GM23338 (cell line): ENCODE results near the gene AGBL4. TPM values are rescaled to one million over a fixed set of nuclear protein-coding genes. Genes with fewer than 3 reads are reported as not detected.

Experiments
- ATAC-seq: fragments of 200-7000 bp; cut with Tn5 transposase; 3 replicates; pipeline ENCODE4 v1.9.1; 2020
- DNase-seq: peaks from one replicate; pipeline ENCODE4 v3.0.0-alpha.2; 2015; ENCODE audit warnings: low spot score
- H2AFZ ChIP-seq: fragments of 200-600 bp; sonication (generic); 2 replicates; pipeline ENCODE4 v1.8.0; 2016; ENCODE audit warnings: antibody characterized with exemption, mild to moderate bottlenecking, moderate library complexity
- H3F3A ChIP-seq: fragments of 200-600 bp; sonication (generic); replicated peaks from 2 replicates; pipeline ENCODE4 v1.8.0; 2017; ENCODE audit warnings: antibody characterized with exemption, mixed run types, low read depth
- H3K27ac ChIP-seq: fragments of 200-600 bp; sonication (generic); 2 replicates; pipeline ENCODE4 v1.6.1; 2016; ENCODE audit warnings: low read depth
- H3K27me3 ChIP-seq: fragments of 200-600 bp; sonication (generic); 2 replicates; pipeline ENCODE4 v1.8.0; 2016; ENCODE audit warnings: mild to moderate bottlenecking, mixed run types, moderate library complexity; ENCODE audit not compliant: insufficient read depth
- H3K36me3 ChIP-seq: fragments of 200-600 bp; sonication (generic); 2 replicates; pipeline ENCODE4 v1.8.0; 2016; ENCODE audit warnings: mild to moderate bottlenecking; ENCODE audit not compliant: insufficient read depth
- H3K4me1 ChIP-seq: fragments of 200-600 bp; sonication (generic); 2 replicates; pipeline ENCODE4 v1.8.0; 2016; ENCODE audit warnings: mild to moderate bottlenecking, moderate library complexity; ENCODE audit not compliant: insufficient read depth
- H3K4me2 ChIP-seq: fragments of 200-600 bp; sonication (generic); 2 replicates; pipeline ENCODE4 v1.7.1; 2017; ENCODE audit warnings: mixed run types
- H3K4me3 ChIP-seq: fragments of 200-600 bp; sonication (generic); 2 replicates; pipeline ENCODE4 v1.6.1; 2016; ENCODE audit warnings: mixed run types
- H3K79me2 ChIP-seq: fragments of 200-600 bp; sonication (generic); replicated peaks from 2 replicates; pipeline ENCODE4 v1.8.0; 2017; ENCODE audit warnings: mild to moderate bottlenecking; ENCODE audit not compliant: insufficient read depth
- H3K9me2 ChIP-seq: fragments of 200-600 bp; sonication (generic); 2 replicates; pipeline ENCODE4 v1.8.0; 2017; ENCODE audit not compliant: insufficient read depth
- H4K20me1 ChIP-seq: fragments of 200-600 bp; sonication (generic); replicated peaks from 2 replicates; pipeline ENCODE4 v1.8.0; 2017; ENCODE audit warnings: mild to moderate bottlenecking; ENCODE audit not compliant: insufficient read depth
- H3K27ac Mint-ChIP-seq: 2 replicates; pipeline ENCODE4 v1.8.0; 2020; ENCODE audit warnings: inconsistent platforms, mild to moderate bottlenecking, moderate library complexity, mixed read lengths
- H3K27me3 Mint-ChIP-seq: 3 replicates; pipeline ENCODE4 v1.8.0; 2022; ENCODE audit warnings: low read depth, mild to moderate bottlenecking, moderate library complexity, mixed read lengths, inconsistent platforms; ENCODE audit not compliant: insufficient read depth, poor library complexity
- H3K36me3 Mint-ChIP-seq: 3 replicates; pipeline ENCODE4 v1.8.0; 2021; ENCODE audit warnings: low read depth, mild to moderate bottlenecking, inconsistent platforms, moderate library complexity, mixed read lengths
- H3K4me1 Mint-ChIP-seq: 3 replicates; pipeline ENCODE4 v1.8.0; 2020; ENCODE audit warnings: mild to moderate bottlenecking, inconsistent platforms, mixed read lengths
- H3K4me3 Mint-ChIP-seq: 3 replicates; pipeline ENCODE4 v1.8.0; 2021; ENCODE audit warnings: moderate library complexity, mild to moderate bottlenecking, inconsistent platforms, mixed read lengths
- H3K9me3 Mint-ChIP-seq: 3 replicates; pipeline ENCODE4 v1.8.0; 2020; ENCODE audit warnings: moderate library complexity, mild to moderate bottlenecking, inconsistent platforms, mixed read lengths
- CREB1 ChIP-seq: fragments of 250-450 bp; sonication (Bioruptor Pico); IDR thresholded peaks from 2 replicates; pipeline ENCODE4 v1.5.0; 2020; ENCODE audit warnings: low read depth, mild to moderate bottlenecking, moderate library complexity
- EZH2 ChIP-seq: fragments of 200-600 bp; sonication (generic); IDR thresholded peaks from one replicate; pipeline ENCODE4 v1.8.0; 2017; ENCODE audit warnings: antibody characterized with exemption, mild to moderate bottlenecking, low read depth; ENCODE audit not compliant: unreplicated experiment
- EZH2phosphoT487 ChIP-seq: fragments of 200-600 bp; sonication (generic); IDR thresholded peaks from one replicate; pipeline ENCODE4 v1.8.1; 2018; ENCODE audit warnings: antibody characterized with exemption; ENCODE audit not compliant: unreplicated experiment
- NANOG ChIP-seq: IDR thresholded peaks from 2 replicates; pipeline ENCODE4 v1.6.1; 2016; ENCODE audit warnings: antibody characterized with exemption, borderline replicate concordance
- POLR2AphosphoS5 ChIP-seq: IDR thresholded peaks from 2 replicates; pipeline ENCODE4 v1.6.1; 2016; ENCODE audit warnings: antibody characterized with exemption, low read depth
- STAT1 ChIP-seq: IDR thresholded peaks from one replicate; pipeline ENCODE4 v1.6.1; 2016; ENCODE audit warnings: antibody characterized with exemption; ENCODE audit not compliant: unreplicated experiment
- ZNF331 ChIP-seq: fragments of 250-450 bp; sonication (Bioruptor Pico); IDR thresholded peaks from 2 replicates; pipeline ENCODE4 v1.5.0; 2020; ENCODE audit warnings: low read depth, mild to moderate bottlenecking, moderate library complexity
- polyA plus RNA-seq: library from polyadenylated mRNA; unstranded; fragments of >200 nt; fragmentation: Nextera tagmentation; extraction: Ambion mirVana; gene quantifications from 2 replicates; pipeline ENCODE4 v1.2.1, GENCODE V29; 2016
- total RNA-seq: library from RNA; depleted of rRNA; stranded (reverse); fragments of >200 nt; shearing (Covaris generic); gene quantifications from 2 replicates; pipeline ENCODE4 v1.2.3, GENCODE V29; 2014
- TF ChIP-seq, protein P1 (sequence below): fragments of 250-450 bp; sonication (Bioruptor Pico); IDR thresholded peaks from 2 replicates; pipeline ENCODE4 v1.5.0; 2020; ENCODE audit warnings: mild to moderate bottlenecking, moderate library complexity

AGBL4 gene
- total and polyA plus RNA-seq, 2 experiments from 2014 or later = 0.91 to 1.5 TPM

DNA sequence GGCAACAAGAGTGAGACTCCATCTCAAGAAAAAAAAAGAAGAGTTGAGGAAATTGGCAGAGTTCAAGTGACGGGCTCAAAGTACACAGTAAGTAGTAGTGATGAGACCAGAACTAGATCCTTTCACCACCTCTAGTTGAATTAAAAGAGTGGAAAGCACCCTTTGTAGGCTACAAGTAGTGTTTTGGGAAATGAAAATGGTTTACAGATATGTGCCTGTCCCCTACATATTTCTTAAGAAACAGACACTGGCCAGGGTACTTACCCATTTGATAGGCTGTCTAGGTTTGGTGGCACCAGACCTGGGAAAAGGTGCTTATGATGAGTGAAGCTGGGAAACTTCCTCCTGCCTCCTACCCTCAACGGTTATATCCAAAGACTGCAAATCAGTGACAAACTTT, 1083.4 kb downstream of the AGBL4 start:
- no peak overlapping the region for H3K27ac Mint-ChIP-seq
- Histone ChIP-seq H3K36me3 (no peaks in the 10 kb centered on the region), H3K27me3 (no peaks in the 10 kb centered on the region), H3K9me2 (no peaks in the 10 kb centered on the region), H3K79me2 (no peaks in the 10 kb centered on the region), H3K27ac (no peak overlapping the region), H3K4me1 (no peaks in the 10 kb centered on the region), H3F3A (no peaks in the 10 kb centered on the region), H3K4me3 (no peak overlapping the region), H4K20me1 (no peaks in the 10 kb centered on the region), H3K4me2 (no peak overlapping the region), H2AFZ (no peak overlapping the region)
- no peak for TF ChIP-seq STAT1
- TF ChIP-seq ZNF331 = no peak
- TF ChIP-seq NANOG = no peak
- TF ChIP-seq, protein P1, sequence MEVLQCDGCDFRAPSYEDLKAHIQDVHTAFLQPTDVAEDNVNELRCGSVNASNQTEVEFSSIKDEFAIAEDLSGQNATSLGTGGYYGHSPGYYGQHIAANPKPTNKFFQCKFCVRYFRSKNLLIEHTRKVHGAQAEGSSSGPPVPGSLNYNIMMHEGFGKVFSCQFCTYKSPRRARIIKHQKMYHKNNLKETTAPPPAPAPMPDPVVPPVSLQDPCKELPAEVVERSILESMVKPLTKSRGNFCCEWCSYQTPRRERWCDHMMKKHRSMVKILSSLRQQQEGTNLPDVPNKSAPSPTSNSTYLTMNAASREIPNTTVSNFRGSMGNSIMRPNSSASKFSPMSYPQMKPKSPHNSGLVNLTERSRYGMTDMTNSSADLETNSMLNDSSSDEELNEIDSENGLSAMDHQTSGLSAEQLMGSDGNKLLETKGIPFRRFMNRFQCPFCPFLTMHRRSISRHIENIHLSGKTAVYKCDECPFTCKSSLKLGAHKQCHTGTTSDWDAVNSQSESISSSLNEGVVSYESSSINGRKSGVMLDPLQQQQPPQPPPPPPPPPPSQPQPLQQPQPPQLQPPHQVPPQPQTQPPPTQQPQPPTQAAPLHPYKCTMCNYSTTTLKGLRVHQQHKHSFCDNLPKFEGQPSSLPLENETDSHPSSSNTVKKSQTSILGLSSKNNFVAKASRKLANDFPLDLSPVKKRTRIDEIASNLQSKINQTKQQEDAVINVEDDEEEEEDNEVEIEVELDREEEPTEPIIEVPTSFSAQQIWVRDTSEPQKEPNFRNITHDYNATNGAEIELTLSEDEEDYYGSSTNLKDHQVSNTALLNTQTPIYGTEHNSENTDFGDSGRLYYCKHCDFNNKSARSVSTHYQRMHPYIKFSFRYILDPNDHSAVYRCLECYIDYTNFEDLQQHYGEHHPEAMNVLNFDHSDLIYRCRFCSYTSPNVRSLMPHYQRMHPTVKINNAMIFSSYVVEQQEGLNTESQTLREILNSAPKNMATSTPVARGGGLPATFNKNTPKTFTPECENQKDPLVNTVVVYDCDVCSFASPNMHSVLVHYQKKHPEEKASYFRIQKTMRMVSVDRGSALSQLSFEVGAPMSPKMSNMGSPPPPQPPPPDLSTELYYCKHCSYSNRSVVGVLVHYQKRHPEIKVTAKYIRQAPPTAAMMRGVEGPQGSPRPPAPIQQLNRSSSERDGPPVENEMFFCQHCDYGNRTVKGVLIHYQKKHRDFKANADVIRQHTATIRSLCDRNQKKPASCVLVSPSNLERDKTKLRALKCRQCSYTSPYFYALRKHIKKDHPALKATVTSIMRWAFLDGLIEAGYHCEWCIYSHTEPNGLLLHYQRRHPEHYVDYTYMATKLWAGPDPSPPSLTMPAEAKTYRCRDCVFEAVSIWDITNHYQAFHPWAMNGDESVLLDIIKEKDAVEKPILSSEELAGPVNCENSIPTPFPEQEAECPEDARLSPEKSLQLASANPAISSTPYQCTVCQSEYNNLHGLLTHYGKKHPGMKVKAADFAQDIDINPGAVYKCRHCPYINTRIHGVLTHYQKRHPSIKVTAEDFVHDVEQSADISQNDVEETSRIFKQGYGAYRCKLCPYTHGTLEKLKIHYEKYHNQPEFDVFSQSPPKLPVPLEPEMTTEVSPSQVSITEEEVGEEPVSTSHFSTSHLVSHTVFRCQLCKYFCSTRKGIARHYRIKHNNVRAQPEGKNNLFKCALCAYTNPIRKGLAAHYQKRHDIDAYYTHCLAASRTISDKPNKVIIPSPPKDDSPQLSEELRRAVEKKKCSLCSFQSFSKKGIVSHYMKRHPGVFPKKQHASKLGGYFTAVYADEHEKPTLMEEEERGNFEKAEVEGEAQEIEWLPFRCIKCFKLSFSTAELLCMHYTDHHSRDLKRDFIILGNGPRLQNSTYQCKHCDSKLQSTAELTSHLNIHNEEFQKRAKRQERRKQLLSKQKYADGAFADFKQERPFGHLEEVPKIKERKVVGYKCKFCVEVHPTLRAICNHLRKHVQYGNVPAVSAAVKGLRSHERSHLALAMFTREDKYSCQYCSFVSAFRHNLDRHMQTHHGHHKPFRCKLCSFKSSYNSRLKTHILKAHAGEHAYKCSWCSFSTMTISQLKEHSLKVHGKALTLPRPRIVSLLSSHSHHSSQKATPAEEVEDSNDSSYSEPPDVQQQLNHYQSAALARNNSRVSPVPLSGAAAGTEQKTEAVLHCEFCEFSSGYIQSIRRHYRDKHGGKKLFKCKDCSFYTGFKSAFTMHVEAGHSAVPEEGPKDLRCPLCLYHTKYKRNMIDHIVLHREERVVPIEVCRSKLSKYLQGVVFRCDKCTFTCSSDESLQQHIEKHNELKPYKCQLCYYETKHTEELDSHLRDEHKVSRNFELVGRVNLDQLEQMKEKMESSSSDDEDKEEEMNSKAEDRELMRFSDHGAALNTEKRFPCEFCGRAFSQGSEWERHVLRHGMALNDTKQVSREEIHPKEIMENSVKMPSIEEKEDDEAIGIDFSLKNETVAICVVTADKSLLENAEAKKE (CRISPR knock-in tag) = no peak
- H3K36me3 Mint-ChIP-seq = no peaks in the 10 kb centered on the region
- DNase-seq (no peak), ATAC-seq (no peak)
- H3K27me3 Mint-ChIP-seq = peaks cover 3% of the 10 kb centered on the region
- H3K9me3 Mint-ChIP-seq = peaks cover 7% of the 10 kb centered on the region; the same call in 2 of the 3 replicates
- H3K4me3 Mint-ChIP-seq = no peak overlapping the region
- H3K4me1 Mint-ChIP-seq = no peaks in the 10 kb centered on the region

DNA sequence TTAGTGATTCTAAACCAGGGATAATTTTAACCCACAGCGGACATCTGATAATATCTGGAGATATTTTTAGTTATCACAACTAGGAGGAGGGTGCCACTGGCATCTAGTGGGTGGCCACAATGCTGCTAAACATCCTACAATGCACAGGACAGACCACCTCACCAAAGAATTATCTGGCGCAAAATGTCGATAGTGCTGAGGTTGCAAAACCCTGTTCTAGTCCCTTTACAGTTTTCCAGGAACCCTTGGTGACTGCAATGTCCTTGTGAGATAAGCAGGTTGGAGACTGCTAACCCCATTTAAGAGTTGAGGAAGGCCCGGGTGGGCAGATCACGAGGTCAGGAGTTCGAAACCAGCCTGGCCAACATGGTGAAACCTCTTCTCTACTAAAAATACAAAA, 1083.9 kb downstream of the AGBL4 start:
- Mint-ChIP-seq H3K9me3 (peaks cover 7% of the 10 kb centered on the region; the same call in 2 of the 3 replicates), H3K4me1 (peaks cover under 1% of the 10 kb centered on the region; the same call in 1 of the 3 replicates), H3K27ac (no peak overlapping the region), H3K36me3 (no peaks in the 10 kb centered on the region), H3K27me3 (peaks cover 3% of the 10 kb centered on the region), H3K4me3 (no peak overlapping the region)
- Histone ChIP-seq H3K4me2 (no peak overlapping the region), H2AFZ (no peak overlapping the region), H3K27ac (no peak overlapping the region), H3K27me3 (no peaks in the 10 kb centered on the region), H3F3A (no peaks in the 10 kb centered on the region), H3K36me3 (no peaks in the 10 kb centered on the region), H3K4me3 (no peak overlapping the region), H3K4me1 (no peaks in the 10 kb centered on the region), H3K9me2 (no peaks in the 10 kb centered on the region), H4K20me1 (no peaks in the 10 kb centered on the region), H3K79me2 (no peaks in the 10 kb centered on the region)
- ATAC-seq (no peak), DNase-seq (no peak)
- TF ChIP-seq, protein P1 (CRISPR knock-in tag) = no peak
- TF ChIP-seq CREB1 (CRISPR knock-in tag) (no peak), POLR2AphosphoS5 (no peak), EZH2phosphoT487 (no peak), EZH2 (no peak)
